Right ventricle myocardium superior (tissue), 1 donor: ENCODE results near the gene CEP85L. TPM values are rescaled to one million over a fixed set of nuclear protein-coding genes. Genes with fewer than 3 reads are reported as not detected.

Experiments
- ATAC-seq: fragments of 200-7000 bp; cut with Tn5 transposase; one replicate; pipeline ENCODE4 v1.9.1; 2020; ENCODE audit warnings: mild to moderate bottlenecking; ENCODE audit not compliant: poor library complexity
- DNase-seq: peaks from one replicate; pipeline ENCODE4 v3.0.0-alpha.2; 2020
- intact Hi-C: fragments of 100-400 bp; cut with DNase I; formaldehyde crosslinking; loops from one replicate; pipeline ENCODE4 v1.11.2; 2022
- total RNA-seq: library from RNA; stranded (reverse); fragmentation: NEBNext Ultra II Directional; extraction: Animal tissue kit (Norgen Biotek cat#: 25700); gene quantifications from one replicate; pipeline ENCODE4 v1.2.1, GENCODE V29; 2021
- donor health status: DM: no; HTN: yes; CAD: no; lungs with severe emphysema.

Gene CEP85L
- total RNA-seq, 1 donor from 2014 or later: 17.6 TPM

DNA sequence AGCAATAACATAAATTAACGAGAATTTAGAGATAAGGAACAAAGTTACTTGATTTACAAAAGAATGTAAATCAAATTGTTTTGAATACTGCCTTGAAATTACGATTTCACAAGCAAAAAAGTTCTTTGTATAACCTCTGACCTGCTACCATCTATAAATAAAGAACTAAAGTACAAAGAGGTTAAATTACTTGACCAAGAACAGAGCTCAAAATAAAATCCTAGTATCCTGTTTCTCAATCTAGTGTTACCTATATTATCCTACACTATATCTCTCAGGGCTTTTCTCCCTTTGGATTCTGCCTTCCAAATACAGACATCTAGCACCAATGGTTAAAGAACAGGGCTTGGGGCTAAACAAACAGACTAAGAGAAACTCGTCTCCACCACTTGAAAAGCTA is 59.5 kb downstream of the CEP85L start:
- intact Hi-C loops: no loop called here
- ATAC-seq: no peak

GRCh38 chr6:118589649-118590365 is 61.6 kb downstream of the CEP85L start:
- intact Hi-C loops: loop anchor here (10.0 kb wide), 1 partner anchor 615 kb away; no protein-coding TSS in a partner anchor
- ATAC-seq (no peak), DNase-seq (no peak)

More for the DNA sequence above, 59.5 kb downstream of the CEP85L start:
- DNase-seq: no peak

- ATAC-seq: no peak
- intact Hi-C loops: loop anchor here (10.0 kb wide), 1 partner anchor 614 kb away; no protein-coding TSS in a partner anchor
- DNase-seq: no peak
Observed at GRCh38 chr6:118589186-118589585, 62.2 kb downstream of the CEP85L start.

DNA sequence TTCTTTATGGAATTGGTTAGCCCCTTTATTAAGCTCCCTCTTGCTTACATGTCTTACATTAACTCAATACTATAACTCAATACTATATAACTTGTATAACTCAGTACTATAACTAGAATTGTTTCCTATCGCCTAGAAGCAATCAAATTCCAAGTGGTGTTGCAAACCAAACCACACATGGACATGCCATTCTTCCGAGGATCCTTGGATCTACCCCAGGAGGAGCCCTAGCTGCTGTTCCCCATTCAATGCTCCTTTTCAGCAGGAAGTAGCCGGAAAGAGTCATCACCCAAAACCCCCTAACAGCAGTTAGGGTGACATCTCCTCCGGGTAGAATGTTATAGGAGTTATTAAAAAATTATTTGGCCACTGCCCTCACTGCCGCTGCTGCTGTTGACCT is 62.8 kb downstream of the CEP85L start:
- DNase-seq: no peak
- ATAC-seq: no peak
- intact Hi-C loops: loop anchor here (10.0 kb wide), 1 partner anchor 614 kb away; no protein-coding TSS in a partner anchor

GRCh38 chr6:118586746-118587485 is 64.5 kb downstream of the CEP85L start:
- ATAC-seq (no peak), DNase-seq (no peak)
- intact Hi-C loops: loop anchor here (10.0 kb wide), 1 partner anchor 612 kb away; no protein-coding TSS in a partner anchor

GRCh38 chr6:118584911-118585310 is 66.5 kb downstream of the CEP85L start:
- ATAC-seq (no peak), DNase-seq (no peak)
- intact Hi-C loops: loop anchor here (10.0 kb wide), 1 partner anchor 610 kb away; no protein-coding TSS in a partner anchor

- DNase-seq: no peak
- peak; percentile 71 for ATAC-seq
- intact Hi-C loops: loop anchor here (10.0 kb wide), 1 partner anchor 607 kb away; no protein-coding TSS in a partner anchor
Observed at GRCh38 chr6:118581489-118581959, 69.9 kb downstream of the CEP85L start.

- DNase-seq (peak; percentile 43), ATAC-seq (peak; percentile 95)
- intact Hi-C loops: loop anchor here (10.0 kb wide), 1 partner anchor 606 kb away; no protein-coding TSS in a partner anchor
Observed at GRCh38 chr6:118580585-118581419, 70.6 kb downstream of the CEP85L start.

GRCh38 chr6:118579786-118580185 is 71.6 kb downstream of the CEP85L start:
- intact Hi-C loops: loop anchor here (10.0 kb wide), 1 partner anchor 605 kb away; no protein-coding TSS in a partner anchor
- no peak for ATAC-seq
- DNase-seq: no peak

DNA sequence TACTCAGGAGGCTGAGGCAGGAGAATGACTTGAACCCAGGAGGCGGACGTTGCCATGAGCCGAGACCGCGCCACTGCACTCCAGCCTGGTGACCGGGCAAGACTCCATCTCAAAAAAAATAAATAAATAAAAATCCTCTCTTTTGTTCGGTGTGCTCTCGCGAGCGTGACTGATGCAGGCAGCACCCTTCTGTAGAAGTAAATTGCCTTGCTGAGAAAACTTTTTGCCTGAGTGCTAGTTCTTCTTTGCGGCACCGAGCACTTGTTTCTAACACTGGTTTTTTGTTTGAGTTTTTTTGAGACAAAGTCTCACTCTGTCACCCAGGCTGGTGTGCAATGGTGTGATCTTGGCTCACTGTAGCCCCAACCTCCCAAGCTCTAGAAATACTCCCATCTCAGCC is 72.8 kb downstream of the CEP85L start:
- no peak for ATAC-seq
- intact Hi-C loops: no loop called here

GRCh38 chr6:118577972-118578371 is 73.4 kb downstream of the CEP85L start:
- intact Hi-C loops: no loop called here
- no peak for ATAC-seq
- DNase-seq: no peak

More for the DNA sequence above, 72.8 kb downstream of the CEP85L start:
- DNase-seq: no peak

GRCh38 chr6:118574051-118574865 is 77.1 kb downstream of the CEP85L start:
- no peak for DNase-seq
- ATAC-seq: no peak
- intact Hi-C loops: no loop called here

GRCh38 chr6:118571121-118571520 is 80.3 kb downstream of the CEP85L start:
- intact Hi-C loops: no loop called here
- no peak for DNase-seq
- no peak for ATAC-seq

GRCh38 chr6:118569498-118569897 is 81.9 kb downstream of the CEP85L start:
- intact Hi-C loops: no loop called here
- ATAC-seq (no peak), DNase-seq (no peak)

DNA sequence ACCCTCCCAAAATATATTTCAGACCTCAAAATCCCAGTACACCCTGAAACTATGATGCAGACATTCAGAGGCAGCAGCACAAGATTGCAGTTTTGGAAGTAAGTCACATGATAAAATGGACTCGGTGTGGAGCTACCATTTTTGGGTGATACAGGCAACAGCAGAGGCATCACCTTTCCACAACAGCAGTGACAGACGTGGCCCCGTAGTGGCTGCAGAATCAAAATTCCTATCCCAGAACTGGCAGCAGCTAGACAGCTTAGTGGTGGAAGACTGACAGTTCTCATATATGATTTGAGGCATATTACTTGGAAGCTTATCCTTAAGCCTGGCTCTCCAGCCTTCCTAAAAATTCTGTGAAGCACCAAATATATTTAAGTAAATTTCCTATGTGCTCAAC is 83.4 kb downstream of the CEP85L start:
- intact Hi-C loops: no loop called here
- DNase-seq (no peak), ATAC-seq (no peak)

DNA sequence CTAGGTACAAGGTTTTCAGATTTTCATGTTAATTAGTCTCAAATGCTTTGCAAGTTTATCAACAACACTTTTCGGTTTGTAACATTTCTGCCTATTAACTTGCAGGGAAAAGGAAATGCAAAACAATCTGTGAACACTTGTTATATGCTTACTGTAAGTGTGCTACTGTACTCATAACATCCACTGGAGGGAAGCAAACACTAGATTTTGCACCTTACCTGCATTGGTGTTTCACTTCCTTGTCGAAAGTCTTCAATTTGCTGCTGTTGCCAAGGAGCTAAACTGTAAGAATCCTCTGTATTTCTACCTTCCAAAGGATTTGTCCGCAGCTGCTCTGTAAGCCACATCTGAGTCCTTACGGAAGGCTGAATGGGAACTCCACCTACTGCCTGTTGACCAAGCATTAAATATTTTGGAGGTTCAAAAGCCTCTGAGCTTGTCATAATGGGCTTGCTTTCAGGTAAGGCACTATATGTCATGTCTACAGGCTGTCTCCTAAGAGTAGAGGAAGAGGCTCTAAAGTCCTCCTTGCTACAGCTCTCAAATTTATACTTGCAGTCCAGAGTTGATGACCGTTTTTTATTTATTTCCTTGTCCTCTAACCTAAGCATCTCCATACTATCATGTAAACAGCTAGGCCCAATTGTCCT is 86.0 kb downstream of the CEP85L start:
- peak; percentile 39 for ATAC-seq
- intact Hi-C loops: no loop called here
- no peak for DNase-seq

- peak; percentile 40 for ATAC-seq
- intact Hi-C loops: no loop called here
- no peak for DNase-seq
Observed at GRCh38 chr6:118562959-118563358, 88.4 kb downstream of the CEP85L start.
